GM18909 (cell line): ENCODE data around the gene MRPL40.
A peak's percentile ranks its signal among the peaks of the same experiment; 100 is the strongest.

Experiments used
- ATAC-seq: cut with Tn5 transposase; IDR thresholded peaks from one replicate; pipeline ENCODE4 v1.9.1; 2021; ENCODE audit warnings: mild to moderate bottlenecking; ENCODE audit not compliant: unreplicated experiment, poor library complexity

The MRPL40 gene

GRCh38 chr22:19478901-19479354, 46.6 kb downstream of the MRPL40 start, which contains the start of gene UFD1:
TSS of gene UFD1 (minus strand) at chr22:19479193. CDS start at chr22:19479085, 108 bp downstream.
- ATAC-seq, result peak; percentile 47

GRCh38 chr22:19479355-19480172, 47.2 kb downstream of the MRPL40 start, which contains the start of gene CDC45:
TSS of gene CDC45 (plus strand) at chr22:19479920. CDS start at chr22:19479969, 49 bp downstream.
- peak; percentile 88 for ATAC-seq

- peak; percentile 4 for ATAC-seq
These were observed 47.8 kb downstream of the MRPL40 start for GRCh38 chr22:19480173-19480568.

GRCh38 chr22:19480789-19481188, 48.4 kb downstream of the MRPL40 start:
- ATAC-seq, result no peak

GRCh38 chr22:19482297-19482696, 50.0 kb downstream of the MRPL40 start:
- ATAC-seq, result no peak

GRCh38 chr22:19483481-19484244, 51.3 kb downstream of the MRPL40 start:
- no peak for ATAC-seq
